ENCODE results near the gene HNRNPA3.

DNA sequence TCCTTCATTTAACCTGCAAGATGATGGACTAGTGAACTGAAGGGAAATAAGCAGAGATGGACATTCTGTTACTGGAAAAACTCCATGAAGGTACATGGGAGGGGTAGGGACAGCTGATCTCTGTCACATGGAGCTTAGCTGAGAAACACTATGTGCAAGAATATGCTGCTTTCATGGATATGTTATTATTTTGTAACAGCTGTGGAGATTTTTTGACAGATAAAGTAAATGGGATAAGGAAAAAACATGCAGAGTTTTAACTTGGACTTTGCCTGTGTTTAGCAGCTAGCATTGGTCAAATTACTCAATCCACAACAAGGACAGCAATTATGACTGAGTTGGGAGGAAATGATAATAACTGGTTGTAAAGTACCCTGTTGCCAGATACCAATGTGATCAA, 28.7 kb upstream of the HNRNPA3 start:
- TF ChIP-seq GATA2 (IDR thresholded peaks at IDR 0.05; ENCODE audit: low read depth, low read length) (no peak), GATA3 (IDR thresholded peaks at IDR 0.05; ENCODE audit: low read depth, low read length) (no peak)
